Stimulated activated CD4-positive, alpha-beta T cell treated with anti-CD3 and anti-CD28 coated beads, TNF-alpha, amount 100 ng/mL, for 24 hours (primary cell): ENCODE measurements around the gene LRRC51.
A peak's percentile ranks its signal among the peaks of the same experiment; 100 is the strongest.

Experiments
- DNase-seq, 3 experiments: peaks; one replicate each; pipeline ENCODE4 v3.0.0-alpha.2; 2020; ENCODE audit warnings: low read depth in 3 of 3

The LRRC51 gene, protein sequence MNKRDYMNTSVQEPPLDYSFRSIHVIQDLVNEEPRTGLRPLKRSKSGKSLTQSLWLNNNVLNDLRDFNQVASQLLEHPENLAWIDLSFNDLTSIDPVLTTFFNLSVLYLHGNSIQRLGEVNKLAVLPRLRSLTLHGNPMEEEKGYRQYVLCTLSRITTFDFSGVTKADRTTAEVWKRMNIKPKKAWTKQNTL

DNA sequence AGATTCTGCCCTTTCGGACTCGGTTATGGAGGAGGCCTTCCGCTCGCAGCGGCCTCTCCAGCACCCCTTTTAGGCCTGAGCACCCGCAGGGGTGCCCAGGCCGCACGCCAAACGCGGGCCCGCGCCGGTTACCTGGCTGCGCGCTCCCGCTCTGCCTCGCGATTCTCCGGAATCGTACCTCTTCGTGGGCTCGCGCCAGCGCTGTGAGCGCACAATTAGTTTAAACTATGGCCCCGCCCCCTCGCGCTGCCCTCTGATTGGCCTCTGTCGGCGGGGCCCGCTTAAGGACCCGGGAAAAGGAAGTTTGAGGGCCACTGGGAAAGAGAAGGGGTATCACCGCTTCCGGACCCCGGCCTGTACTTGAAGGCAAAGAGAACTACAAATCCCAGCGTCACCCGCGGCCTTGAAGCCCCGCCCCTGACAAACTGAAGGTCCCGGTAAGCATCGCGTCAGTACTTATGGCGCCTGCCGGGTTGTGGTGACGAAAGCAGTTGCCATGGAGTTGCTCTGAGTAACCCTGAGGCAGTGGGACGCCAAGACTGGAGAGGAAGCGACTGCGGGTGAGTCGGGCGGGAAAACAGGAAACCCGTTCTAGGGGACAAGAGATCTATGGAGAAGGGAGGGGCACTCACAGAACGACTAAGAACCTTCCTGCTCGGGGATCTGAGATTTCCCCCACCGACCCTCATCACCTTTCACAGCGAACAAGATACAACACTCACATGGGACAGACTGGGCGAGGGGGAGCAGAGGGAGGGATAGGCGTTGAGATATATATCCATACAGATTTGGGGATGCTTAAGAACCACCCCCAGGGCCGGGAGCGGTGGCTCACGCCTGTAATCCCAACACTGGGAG, at the start of gene LRRC51, which contains the start of gene NUMA1:
TSS of gene LRRC51 (plus strand) at position 525 of the 858 bp plus-strand sequence. CDS start 8,234 bp downstream, outside the sequence.
TSS of gene NUMA1 (minus strand) at position 217 of the 858 bp plus-strand sequence. CDS start 44,599 bp downstream, outside the sequence.
- DNase-seq: peak; percentile 97 to 99 (median 99)

DNA sequence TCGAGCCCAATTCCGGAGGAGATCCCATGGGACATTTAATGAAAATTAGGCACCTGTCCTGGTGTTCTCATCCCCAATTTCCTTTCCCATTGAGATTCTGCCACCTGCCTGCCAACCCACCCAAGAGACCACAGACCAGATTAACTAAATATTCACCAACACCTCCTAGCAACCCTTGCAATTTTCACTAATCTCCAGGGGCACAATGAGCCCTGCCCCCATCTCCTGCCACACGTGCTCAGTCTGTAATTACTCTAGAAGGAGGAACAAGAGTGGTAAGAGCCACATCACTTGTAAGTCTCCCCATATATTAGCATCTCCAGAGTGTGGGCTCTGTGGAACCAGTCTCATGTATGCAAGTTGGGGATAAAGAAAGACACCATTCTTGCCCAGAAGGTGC, 44.0 kb upstream of the LRRC51 start:
- DNase-seq: no peak

DNA sequence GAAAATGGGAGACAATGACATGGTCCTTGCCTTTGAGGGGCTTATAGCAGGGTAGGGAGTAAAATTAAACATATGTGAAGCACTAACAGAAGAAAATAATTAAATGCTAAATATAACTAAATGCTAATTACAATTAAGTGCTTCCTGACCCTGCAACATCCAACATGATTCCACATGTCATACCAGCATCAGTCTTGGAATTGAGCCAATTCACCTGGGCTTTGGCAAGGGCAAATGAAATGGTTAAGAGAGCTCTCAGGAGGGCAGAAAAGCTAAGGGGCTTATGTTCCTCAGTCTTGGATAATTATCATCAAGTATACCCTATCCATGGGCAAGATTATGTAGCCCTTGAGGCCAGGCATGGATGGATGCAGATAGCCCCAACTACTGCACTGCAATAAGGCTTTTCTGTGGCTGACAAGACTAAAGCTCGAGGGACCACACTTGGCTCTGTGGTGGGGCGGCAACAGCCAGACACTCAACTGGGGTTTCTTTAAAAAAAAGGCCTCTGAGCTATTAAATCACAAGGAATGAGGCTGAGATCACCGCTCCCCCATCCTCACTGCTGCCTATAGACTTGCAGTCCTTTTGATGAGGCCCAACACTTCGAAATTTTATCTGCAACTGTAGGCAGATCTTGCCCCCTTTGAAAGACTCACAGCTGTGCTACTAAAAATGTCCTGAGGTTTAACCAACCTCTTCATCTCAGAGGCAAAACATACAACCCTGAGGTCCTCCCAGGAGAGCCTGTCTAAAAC, 42.9 kb upstream of the LRRC51 start:
- DNase-seq: no peak

DNA sequence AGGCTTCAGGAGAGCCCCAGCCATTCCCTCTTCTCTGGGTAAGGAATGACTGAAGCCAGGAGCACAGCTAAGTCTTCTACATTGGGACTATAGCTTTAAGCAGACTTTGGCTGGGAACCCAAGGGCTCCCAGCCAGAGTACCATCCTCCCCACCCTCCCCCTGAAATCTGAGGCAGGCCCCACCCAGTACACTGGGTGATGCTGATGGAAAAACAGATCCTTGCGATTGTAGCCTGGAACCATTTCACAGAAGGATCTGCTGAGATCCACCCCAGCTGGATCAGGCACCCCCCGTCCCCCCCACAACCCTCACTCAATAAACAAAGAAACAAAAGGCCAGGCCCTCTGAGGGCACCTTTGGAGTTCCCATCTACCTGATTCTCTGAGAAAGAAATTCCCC, 42.2 kb upstream of the LRRC51 start:
- no peak for DNase-seq

DNA sequence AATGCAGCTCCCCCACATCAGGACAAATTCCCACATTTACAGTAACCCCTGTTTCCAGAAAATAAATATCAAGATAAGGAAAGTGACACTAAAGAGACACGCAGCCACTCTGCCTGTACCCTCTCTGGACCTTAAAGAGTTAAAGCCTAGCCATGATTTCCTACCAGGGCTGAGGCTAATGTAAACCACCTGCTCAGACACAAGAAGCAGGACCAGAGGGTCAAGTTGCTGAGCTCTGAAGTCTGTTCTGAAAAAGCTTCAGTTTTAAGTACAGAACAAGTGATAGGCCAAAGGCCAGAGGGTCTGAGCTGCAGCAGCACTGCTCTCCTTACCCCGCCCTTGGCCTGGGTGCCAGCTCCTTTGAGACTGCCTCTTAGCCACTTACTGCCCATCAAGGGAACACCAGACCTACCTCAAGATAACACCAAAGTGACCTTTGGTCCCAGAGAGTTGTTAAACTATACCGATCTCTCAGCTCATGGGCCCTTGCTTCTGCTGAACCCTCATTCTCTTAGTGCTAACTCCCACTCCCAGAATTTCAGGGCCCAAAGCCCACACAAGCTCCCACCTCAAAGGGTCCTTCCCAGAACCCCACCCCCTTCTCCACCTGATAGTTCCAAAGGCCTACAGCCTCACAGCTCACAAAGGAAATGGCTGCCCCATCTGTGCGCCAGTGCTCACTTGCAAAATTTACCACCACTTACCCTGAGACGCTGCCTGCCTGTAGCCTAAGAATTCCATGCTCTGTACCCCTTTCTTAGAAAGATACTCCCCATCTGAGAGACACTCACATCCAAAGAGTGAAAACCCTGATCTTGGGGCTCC, 41.4 kb upstream of the LRRC51 start:
- no peak for DNase-seq

DNA sequence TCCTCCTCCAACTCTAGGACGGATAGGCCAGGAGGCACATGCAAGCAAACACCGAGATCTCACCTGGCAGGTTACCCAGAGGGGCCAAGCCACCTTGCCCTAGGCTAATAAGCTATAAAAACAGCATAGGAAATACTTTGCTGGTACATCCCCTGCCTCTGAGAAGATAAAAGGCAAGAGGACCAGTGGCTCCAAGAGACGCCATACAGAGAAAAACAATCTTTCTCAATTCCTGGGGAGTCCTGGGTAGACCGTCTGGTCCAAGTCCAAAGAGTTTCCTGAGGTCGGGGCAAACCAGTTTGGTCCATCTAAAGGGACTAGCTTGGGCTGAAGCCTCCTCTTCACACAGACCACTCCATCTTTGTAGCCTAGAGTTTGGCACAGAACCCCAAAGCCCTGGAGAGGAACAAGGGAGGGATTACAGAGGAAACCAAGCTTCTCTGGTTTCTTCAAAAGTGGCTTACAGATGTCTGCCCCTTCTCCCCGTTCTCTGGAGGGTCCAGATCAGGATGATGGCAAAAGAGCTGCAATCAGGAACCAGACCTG, 40.7 kb upstream of the LRRC51 start:
- no peak for DNase-seq

DNA sequence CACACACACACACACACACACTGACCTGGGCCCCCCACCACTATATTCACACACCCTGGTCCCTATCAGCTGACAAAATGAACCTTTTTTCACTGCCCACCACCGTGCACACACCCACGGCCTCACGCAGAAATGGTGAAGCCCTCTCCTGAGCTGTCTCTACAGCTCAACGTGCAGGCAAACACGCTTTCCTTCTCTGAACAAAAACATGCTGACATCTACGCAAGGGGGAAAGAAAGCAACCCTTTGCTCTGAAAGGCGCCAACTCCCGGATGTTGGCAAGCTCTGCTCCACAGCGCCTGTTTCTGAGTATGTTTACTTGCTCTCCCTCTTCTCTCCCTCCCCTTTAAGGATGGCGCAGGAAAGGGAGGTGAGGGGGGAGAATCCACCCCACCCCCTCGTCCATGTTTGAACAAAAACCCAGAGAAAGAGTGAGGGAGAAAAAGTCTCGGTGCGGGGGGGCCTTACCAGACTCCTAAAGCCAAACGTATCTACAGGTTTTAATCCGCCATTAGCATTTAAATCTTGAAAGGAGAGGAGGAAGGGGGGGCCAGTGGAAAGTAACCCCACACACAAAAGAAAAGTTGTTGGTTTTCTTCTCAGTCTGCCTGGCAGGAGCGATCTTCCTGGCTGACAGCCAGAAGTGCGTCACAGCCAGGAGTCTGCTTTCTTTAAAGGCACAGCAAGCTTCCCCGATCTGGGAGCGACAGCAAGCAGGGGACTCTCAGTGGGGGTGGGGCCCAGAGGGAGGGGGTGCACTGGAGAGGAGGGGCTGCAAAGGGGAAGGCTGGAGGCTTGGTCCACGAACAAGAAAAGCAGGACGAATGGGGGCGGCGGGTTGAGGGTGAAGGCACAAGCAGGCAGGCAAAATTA, 39.9 kb upstream of the LRRC51 start:
- DNase-seq: peak; percentile 53 to 76 (median 54)

DNA sequence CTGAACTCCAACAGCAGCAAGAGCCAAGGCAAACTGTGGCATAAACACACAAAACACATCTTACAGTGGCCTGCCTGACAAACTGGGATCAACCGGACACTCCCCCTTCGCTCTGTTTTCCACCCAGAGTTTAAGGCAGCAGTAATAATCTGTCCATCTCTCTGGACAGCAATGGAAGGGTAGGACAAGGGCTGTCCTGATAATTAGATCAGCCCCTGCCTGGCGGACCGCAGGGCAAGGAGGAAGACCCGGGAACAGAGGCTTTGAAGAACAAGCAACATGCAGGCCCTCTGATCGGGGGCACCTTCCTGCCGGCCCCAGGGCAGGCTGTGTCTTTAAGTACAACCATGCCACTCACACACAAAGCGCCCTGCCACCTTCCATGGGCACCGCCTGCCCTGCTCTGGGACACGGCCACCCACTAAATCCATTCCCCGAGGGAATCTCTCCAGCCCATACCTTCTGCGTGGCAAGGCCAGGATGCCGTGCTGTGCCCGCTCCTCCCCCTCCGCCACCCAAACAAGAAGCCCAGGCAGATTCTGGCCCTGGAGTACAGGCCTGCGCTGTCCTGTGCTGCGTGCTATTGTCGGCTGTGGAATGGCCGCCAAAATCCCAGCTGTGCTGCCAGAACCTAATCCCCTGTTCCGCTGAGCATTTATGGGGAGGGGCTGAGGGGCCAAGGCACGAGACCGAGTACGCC, 39.1 kb upstream of the LRRC51 start:
- peak in 2 of 3 experiments; percentile 13 to 24 for DNase-seq

DNA sequence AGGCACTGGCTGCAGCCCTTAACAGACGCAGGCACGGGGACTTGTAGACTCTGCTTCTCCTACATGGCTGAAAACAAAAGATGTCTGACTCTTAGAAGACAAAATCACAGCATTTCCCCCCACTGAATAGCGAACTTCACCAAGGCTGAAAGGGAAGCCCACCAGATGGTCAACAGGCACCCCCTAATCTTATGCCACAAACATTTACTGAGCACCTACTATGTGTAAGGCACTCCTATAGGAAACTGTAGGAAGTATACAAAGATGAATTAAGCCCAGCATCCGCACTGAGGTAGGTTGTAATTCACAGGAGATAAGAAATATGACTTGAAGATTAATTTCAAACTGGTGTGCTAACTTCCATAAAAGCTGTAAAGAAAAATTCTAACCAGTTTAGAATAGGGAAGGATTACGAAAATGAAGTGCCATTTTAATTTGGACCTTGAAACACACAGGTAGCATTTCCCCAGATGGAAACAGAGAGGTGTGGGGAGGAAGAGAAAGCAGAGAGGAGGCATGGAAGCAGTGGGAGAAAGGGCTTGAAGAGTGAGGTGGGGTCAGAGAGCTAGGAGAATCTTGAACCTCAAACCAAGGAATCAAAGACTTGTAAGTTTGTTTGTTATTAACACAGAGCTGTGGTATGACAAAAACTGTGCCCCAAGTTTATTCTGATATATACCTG, 38.4 kb upstream of the LRRC51 start:
- no peak for DNase-seq

DNA sequence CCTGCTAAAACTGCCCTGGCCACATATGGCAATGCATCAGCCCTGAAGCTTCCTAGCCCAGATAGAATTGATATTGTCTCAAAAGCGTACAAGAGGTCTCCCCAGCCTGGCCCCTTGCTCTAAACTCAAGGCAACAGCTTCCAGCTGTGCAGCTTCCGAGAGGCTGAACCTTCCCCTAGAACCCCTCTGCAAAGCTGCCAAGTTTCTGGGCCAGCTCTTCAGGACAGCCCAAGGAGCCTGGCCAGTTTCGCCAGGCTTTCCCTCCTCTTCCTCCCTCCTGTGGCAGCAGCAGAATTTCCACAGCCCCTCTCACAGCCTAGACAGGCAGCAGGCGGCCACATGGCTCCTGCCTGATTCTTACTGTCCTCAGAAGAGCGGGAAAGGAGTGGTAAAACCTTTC, 34.8 kb upstream of the LRRC51 start:
- DNase-seq: no peak

DNA sequence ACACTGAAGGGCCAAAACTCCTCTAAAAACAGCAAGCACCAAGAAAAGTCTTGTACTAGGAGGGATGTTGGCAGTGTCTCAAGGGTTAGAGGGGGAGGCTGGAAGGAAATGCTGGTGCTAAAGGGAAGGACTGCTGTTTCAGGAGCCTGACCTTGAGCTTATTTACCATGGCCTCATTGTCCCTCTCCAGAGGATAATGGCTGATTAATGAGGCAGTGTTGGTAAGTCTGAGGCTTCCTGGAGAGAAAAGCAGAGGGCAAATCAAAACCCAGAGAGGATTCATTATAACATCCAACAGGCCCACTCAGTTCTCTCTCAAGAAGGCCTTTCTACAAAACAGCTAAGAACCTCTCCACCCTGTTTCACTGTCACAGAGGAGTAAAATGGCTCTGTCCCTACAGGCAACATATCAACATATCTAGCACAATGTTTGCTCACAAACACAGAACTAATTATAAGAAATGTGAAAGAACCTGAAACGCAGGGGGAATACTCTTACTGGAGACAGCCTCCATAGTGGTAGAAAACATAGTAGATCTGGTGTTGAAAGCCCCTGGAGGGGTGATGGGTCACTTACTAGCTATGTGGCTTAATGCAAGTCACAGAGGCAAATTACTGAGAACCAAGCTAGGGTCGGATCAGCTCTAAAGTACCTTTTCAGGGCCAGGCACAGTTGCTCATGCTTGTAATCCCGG, 31.7 kb upstream of the LRRC51 start:
- no peak for DNase-seq

DNA sequence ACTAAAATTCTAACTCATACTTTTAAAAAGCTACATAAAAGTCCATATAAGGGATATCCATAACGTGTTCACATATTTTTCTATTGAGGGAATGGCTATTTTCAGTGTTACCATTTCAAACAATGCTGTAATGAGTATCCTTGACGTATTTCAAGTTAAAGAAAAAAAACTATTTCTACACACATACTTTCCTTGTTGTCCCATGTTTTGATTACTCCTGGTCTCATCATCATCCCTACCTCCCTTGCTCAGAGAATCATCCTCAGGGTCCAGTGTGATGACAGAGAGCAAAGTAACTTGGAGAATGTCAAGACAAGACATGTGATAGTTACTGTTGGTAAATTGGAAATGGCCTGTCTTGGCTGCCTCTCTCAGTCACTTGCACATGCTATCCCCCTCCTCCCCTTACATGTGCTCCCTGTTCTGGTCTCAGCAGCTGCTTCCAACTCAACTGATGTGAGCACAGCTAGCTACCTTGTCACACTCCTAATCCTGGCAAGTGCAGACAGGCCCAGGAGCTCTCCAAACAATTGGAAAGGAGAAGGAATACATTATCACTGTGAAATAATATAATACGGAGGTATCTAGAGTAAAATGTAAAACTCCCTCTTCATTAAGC, 22.1 kb upstream of the LRRC51 start:
- no peak for DNase-seq

DNA sequence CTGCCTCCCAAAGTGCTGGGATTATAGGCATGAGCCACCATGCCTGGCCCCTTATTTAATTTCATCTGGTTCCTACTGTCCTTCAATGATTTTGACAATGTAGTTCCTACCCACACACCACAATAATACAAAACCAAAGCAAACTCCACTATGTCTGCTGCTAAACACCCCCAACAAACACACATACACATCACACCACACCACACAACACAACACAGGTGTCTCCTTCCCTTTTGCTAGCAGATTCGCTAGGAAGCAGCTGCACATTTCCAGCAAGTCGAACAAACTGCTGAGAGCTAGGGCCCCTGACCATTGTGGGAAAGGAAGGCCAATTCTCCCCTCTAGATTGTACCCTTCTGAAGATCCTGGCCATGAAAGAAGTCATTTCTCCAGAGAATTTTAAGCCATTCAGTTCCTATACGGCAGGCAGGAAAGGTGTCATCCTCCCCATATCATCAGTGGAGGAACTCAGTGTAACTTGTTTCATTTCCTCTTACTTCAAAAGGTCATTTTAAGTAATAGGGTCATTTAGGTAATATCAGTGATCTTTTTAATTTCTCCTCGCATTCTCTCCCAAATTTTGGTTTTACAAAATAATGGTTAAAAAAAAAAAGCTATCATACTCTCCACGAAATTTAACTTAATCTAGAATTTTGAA, 18.8 kb upstream of the LRRC51 start:
- no peak for DNase-seq

DNA sequence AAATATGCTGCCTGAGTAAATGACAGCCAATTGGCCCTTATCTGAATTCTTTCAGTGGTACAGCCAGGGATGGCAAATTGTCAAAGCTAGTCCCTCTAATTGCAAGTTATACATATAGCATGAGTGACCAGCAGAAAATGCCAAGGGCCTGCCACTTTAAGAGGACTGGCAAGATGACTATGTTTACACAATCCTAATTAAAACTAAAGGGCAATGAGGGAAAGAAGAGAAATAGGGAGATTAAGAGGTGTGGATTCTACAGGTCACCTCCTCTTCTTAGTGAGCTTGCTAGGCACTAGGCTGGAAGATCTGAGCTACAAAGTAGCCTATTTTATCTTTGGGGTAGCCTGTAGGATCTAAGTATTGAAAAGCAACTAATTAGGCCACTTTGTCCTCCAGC, 13.8 kb upstream of the LRRC51 start:
- DNase-seq: no peak

DNA sequence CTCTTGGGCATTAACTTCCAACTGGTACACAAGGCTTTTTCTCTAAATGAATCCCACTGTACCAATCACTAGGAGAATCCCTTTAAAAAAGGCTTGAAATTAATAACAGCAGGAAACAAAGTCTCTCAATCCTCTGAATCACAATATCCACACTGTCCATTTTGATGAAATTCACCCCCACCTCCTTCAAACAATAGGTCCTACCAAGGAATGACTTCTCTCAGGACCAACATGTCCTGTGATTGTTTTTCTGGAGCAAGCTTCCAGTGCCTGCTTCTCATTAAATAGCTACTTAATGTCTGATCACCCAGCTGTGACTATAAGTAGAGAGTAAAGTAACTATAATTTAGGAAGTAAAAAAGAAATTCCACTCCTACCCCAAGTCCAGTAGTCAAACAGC, 13.4 kb upstream of the LRRC51 start:
- DNase-seq: no peak

DNA sequence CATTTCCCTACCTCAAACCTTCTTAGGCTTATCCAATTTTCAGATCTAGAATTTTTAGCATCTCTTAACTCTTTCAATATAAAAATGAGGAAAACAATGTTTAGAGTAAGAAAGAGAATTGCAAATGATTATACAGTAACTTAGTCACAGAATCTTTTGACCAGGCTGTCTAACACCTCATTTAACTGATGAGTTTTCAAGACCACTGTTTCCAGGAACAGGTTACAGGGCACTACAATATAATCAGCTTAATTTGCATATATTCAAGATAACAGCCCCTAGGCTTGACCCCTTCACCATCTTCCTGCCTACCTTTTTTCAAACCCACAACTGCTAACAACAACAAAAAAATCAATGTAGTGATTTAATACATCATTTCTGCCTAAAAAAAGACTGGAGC, 13.0 kb upstream of the LRRC51 start:
- DNase-seq: no peak

DNA sequence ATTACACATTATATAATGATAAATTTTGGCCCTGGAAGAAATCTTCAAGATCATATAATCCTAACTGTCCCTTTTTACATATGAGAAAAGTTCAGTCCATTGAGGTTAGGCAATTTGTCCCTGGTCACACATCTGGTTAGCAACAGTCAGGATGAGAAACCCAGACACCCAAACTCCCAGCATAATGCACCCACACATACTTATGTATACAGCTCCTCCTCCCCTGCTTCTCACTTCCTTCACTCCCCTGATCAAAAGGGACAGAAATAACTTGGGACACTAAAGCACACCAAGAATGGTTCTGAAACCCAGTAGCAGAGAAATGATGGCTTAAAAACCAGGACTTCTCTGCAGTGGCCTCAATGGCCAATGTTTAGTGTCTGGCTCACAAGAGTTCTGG, 11.4 kb upstream of the LRRC51 start:
- no peak for DNase-seq
